DND-41 (cell line): ENCODE results near the gene ZNF101.

Experiments
- ATAC-seq: fragments of 200-7000 bp; cut with Tn5 transposase; 3 replicates; pipeline ENCODE4 v1.9.1; 2021; ENCODE audit warnings: low read depth; ENCODE audit not compliant: insufficient read depth
- DNase-seq: peaks from one replicate; pipeline ENCODE4 v3.0.0-alpha.2; 2020
- H2AFZ ChIP-seq: 2 replicates; pipeline ENCODE4 v1.6.0; 2012; ENCODE audit warnings: low read depth, low read length
- H3K27ac ChIP-seq: 2 replicates; pipeline ENCODE4 v1.5.1; 2012; ENCODE audit warnings: low read length, inconsistent platforms
- H3K27me3 ChIP-seq: fragments of 200-600 bp; sonication (generic); 2 replicates; pipeline ENCODE4 v1.6.0; 2012; ENCODE audit warnings: low read length, mild to moderate bottlenecking, inconsistent platforms; ENCODE audit not compliant: insufficient read depth, poor library complexity
- H3K36me3 ChIP-seq: 2 replicates; pipeline ENCODE4 v1.5.1; 2012; ENCODE audit warnings: low read length, inconsistent platforms; ENCODE audit not compliant: insufficient read depth
- H3K4me1 ChIP-seq: 2 replicates; pipeline ENCODE4 v1.5.1; 2012; ENCODE audit warnings: mild to moderate bottlenecking, low read length; ENCODE audit not compliant: insufficient read depth
- H3K4me2 ChIP-seq: 2 replicates; pipeline ENCODE4 v1.6.0; 2012; ENCODE audit warnings: mild to moderate bottlenecking, moderate library complexity, low read length, inconsistent platforms; ENCODE audit not compliant: insufficient read depth
- H3K4me3 ChIP-seq, 2 experiments: fragments of 200-600 bp in 1 of 2; shearing (Covaris generic) in 1 of 2; 2 replicates each; pipeline ENCODE4 v1.5.1; 2012 to 2016; ENCODE audit warnings: inconsistent platforms in 2 of 2, low read length in 2 of 2, mild to moderate bottlenecking in 2 of 2, low read depth in 1 of 2, moderate library complexity in 1 of 2
- H3K79me2 ChIP-seq: 2 replicates; pipeline ENCODE4 v1.6.0; 2012; ENCODE audit warnings: low read length, inconsistent platforms; ENCODE audit not compliant: insufficient read depth
- H3K9ac ChIP-seq: 2 replicates; pipeline ENCODE4 v1.6.0; 2012; ENCODE audit warnings: low read depth, mild to moderate bottlenecking, inconsistent platforms, low read length, moderate library complexity
- H3K9me3 ChIP-seq: 2 replicates; pipeline ENCODE4 v1.5.1; 2012; ENCODE audit warnings: low read length, moderate library complexity, mild to moderate bottlenecking, inconsistent platforms; ENCODE audit not compliant: insufficient read depth, severe bottlenecking
- H4K20me1 ChIP-seq: 2 replicates; pipeline ENCODE4 v1.6.0; 2012; ENCODE audit warnings: low read length; ENCODE audit not compliant: insufficient read depth
- EZH2 ChIP-seq: IDR thresholded peaks from 3 replicates; pipeline ENCODE4 v1.6.1; 2012; ENCODE audit warnings: borderline replicate concordance, low read depth, mild to moderate bottlenecking, moderate library complexity, low read length, inconsistent platforms; ENCODE audit not compliant: severe bottlenecking
- TF ChIP-seq, protein P1 (sequence below): IDR thresholded peaks from 2 replicates; pipeline ENCODE4 v1.5.1; 2012; ENCODE audit warnings: borderline replicate concordance, low read length, moderate library complexity, mild to moderate bottlenecking; ENCODE audit not compliant: poor library complexity, severe bottlenecking; ENCODE audit errors: extremely low read depth

ZNF101 gene

DNA sequence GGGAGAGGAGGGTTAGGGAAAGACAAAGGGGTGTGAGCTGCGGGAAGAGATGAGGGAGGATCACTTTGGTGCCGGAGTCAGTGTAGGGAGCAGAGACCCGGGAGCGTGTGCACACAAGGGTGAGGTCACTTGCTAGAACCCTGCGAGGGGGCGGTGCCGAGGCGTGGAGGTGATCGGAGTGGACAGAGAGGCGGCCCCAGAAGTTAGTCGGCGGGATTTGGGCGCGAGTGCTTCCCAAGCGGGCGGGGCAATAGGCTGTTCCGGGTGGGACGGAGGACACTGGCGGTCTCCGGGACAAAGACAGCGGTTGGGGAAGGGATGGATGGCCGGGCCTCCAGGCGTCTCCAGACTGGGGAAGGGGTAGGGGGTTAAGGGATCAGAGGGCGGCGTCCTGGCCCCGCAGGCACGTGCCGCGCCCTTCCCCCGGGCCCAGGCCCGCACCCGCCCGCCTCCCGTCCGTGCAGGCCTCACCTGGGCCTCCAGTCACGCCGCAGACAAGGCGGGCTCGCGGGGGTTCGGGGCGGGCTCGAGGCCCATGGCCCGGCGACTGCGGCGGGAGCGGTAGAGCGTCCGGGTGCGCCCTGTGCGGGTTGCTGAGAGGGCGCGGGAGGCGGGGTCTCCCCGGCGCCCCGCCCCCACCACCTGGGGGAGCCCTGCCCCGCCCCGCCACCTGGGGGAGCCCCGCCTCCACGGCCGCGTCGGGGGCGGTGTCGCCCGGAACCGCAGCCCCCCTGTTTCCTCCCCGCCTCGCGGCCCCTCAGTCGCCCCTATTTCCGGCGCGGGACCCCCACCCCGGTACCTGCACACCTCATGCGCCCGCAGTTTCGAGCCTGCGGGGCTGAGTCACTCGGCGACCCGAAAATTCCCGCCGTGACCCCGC, 40.8 kb upstream of the ZNF101 start, which contains the start of gene LPAR2:
Gene LPAR2 (minus strand): TSS at position 600 of the 880 bp plus-strand sequence. CDS start 945 bp downstream, outside the sequence.
- Histone ChIP-seq H3K9me3 (no peaks in the 10 kb centered on the region), H4K20me1 (peaks cover 4% of the 10 kb centered on the region), H3K9ac (no peak within 1 kb of the TSS), H2AFZ (no peak within 1 kb of the TSS), H3K27ac (no peak within 1 kb of the TSS), H3K4me3 (no peak within 1 kb of the TSS), H3K79me2 (no peaks in the 10 kb centered on the region), H3K4me2 (no peak within 1 kb of the TSS), H3K4me1 (no peaks in the 10 kb centered on the region), H3K36me3 (peaks cover 39% of the 10 kb centered on the region), H3K27me3 (no peaks in the 10 kb centered on the region)
- TF ChIP-seq, protein P1, sequence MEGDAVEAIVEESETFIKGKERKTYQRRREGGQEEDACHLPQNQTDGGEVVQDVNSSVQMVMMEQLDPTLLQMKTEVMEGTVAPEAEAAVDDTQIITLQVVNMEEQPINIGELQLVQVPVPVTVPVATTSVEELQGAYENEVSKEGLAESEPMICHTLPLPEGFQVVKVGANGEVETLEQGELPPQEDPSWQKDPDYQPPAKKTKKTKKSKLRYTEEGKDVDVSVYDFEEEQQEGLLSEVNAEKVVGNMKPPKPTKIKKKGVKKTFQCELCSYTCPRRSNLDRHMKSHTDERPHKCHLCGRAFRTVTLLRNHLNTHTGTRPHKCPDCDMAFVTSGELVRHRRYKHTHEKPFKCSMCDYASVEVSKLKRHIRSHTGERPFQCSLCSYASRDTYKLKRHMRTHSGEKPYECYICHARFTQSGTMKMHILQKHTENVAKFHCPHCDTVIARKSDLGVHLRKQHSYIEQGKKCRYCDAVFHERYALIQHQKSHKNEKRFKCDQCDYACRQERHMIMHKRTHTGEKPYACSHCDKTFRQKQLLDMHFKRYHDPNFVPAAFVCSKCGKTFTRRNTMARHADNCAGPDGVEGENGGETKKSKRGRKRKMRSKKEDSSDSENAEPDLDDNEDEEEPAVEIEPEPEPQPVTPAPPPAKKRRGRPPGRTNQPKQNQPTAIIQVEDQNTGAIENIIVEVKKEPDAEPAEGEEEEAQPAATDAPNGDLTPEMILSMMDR: no peak
- no peak for TF ChIP-seq EZH2
- no peak for DNase-seq
- no peak for ATAC-seq

DNA sequence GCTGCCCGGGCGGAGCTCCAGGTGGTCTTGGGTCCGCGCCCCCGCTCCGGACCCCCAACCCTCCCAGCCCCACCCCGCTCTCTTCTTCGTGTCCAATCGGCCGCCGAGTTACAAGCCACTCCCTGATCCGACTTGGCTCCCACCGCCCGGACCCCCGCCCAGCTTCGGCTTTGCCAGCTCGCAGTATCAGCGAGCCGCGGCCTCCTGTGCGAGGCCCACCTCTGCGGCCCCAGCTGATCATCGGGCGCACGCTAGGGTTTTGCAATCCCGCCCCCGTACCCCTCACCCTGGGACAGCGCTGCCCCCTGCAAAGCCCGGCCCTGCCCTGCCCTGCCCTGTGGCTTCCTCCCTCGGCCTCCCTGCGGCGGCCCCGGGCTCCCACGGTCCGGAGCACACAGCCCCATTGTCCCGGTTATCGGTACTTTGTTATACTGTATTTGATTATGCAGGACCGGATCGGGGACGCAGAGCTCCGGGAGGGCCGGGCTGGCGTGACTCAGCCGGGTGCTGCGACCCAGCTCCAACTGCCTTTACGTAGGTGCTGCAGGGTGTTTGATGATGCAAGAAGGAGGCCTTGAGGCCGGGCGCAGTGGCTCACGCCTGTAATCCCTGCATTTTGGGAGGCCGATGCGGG, 40.0 kb upstream of the ZNF101 start:
- Histone ChIP-seq H3K79me2 (no peaks in the 10 kb centered on the region), H3K4me2 (no peak overlapping the region), H3K27me3 (no peaks in the 10 kb centered on the region), H3K9ac (no peak overlapping the region), H3K4me1 (no peaks in the 10 kb centered on the region), H4K20me1 (peaks cover 4% of the 10 kb centered on the region), H2AFZ (no peak overlapping the region), H3K36me3 (peaks cover 45% of the 10 kb centered on the region), H3K27ac (no peak overlapping the region), H3K9me3 (no peaks in the 10 kb centered on the region), H3K4me3 (no peak overlapping the region)
- DNase-seq: no peak
- no peak for ATAC-seq
- TF ChIP-seq EZH2: no peak
- TF ChIP-seq, protein P1: no peak

DNA sequence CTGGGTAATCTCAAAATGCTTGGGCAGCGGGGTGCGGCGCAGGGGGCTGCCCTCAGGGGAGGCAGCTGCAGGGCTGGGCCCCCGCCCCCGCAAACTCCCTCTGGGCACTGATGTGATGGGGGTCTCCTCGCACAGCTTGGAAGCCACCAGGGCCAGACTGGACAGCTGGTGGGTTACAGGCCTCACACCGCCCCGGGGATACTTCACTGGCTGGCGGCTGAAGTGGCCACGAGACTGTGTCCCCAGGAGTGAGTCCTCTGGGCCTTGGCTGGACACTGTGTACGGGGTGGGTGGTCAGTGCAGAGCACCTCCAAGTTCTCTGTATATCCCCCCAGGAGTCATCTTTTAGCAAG, 38.6 kb upstream of the ZNF101 start:
- no peak for TF ChIP-seq EZH2
- TF ChIP-seq, protein P1: no peak
- Histone ChIP-seq H3K4me3 (no peak overlapping the region), H3K27me3 (no peaks in the 10 kb centered on the region), H3K9ac (no peak overlapping the region), H4K20me1 (peaks cover 4% of the 10 kb centered on the region), H3K4me2 (no peak overlapping the region), H3K4me1 (no peaks in the 10 kb centered on the region), H3K9me3 (no peaks in the 10 kb centered on the region), H3K27ac (no peak overlapping the region), H3K79me2 (no peaks in the 10 kb centered on the region), H2AFZ (no peak overlapping the region), H3K36me3 (peaks cover 54% of the 10 kb centered on the region)
- DNase-seq (no peak), ATAC-seq (no peak)
